Vagina (tissue), 2 donors: ENCODE measurements around the gene SMARCA2. TPM values are rescaled to one million over a fixed set of nuclear protein-coding genes. Genes with fewer than 3 reads are reported as not detected.

Source experiments
- DNase-seq, 2 donors: peaks; one replicate each; pipeline ENCODE4 v3.0.0-alpha.2; 2017; ENCODE audit errors: extremely low spot score in 2 of 2
- H3K27ac ChIP-seq: fragments of 200-600 bp; sonication (generic); one replicate; pipeline ENCODE4 v1.5.1; 2019
- H3K27me3 ChIP-seq: fragments of 200-600 bp; sonication (generic); one replicate; pipeline ENCODE4 v1.5.1; 2019
- H3K36me3 ChIP-seq, 2 donors: fragments of 200-600 bp; sonication (generic); one replicate each; pipeline ENCODE4 v1.5.1; 2017 to 2019
- H3K4me1 ChIP-seq: fragments of 200-600 bp; sonication (generic); one replicate; pipeline ENCODE4 v1.5.1; 2019
- H3K4me3 ChIP-seq, 2 donors: fragments of 200-600 bp; sonication (generic); 1 replicate in 1 of 2; 2 replicates in 1 of 2; pipeline ENCODE4 v1.5.1; 2016 to 2019
- H3K9me3 ChIP-seq: fragments of 200-600 bp; sonication (generic); one replicate; pipeline ENCODE4 v1.5.1; 2019
- POLR2A ChIP-seq, 2 donors: fragments of 450-650 bp; IDR thresholded peaks; one replicate each; pipeline ENCODE4 v1.6.1; 2017; ENCODE audit warnings: antibody characterized with exemption in 2 of 2, mild to moderate bottlenecking in 2 of 2, moderate library complexity in 2 of 2
- POLR2AphosphoS5 ChIP-seq, 2 donors: sonication (generic); formaldehyde crosslinking; IDR thresholded peaks; one replicate each; pipeline ENCODE4 v1.9.0; 2017; ENCODE audit warnings: antibody characterized with exemption in 2 of 2, mild to moderate bottlenecking in 2 of 2, low read depth in 1 of 2; ENCODE audit not compliant: insufficient read depth in 1 of 2
- intact Hi-C: fragments of 100-400 bp; cut with DNase I; formaldehyde crosslinking; loops from one replicate; pipeline ENCODE4 v1.15.1; 2023
- total RNA-seq: library from RNA; depleted of rRNA; stranded (reverse); fragments of >200 nt; gene quantifications from one replicate; pipeline ENCODE4 v1.2.3, GENCODE V29; 2016
- TF ChIP-seq, protein P1 (sequence below), 3 experiments: fragments of 450-650 bp in 2 of 3; fragments of 200-600 bp in 1 of 3; sonication (generic) in 1 of 3; IDR thresholded peaks; one replicate each; pipeline ENCODE4 v1.5.1; 2017 to 2019; ENCODE audit warnings: antibody characterized with exemption in 3 of 3, mild to moderate bottlenecking in 2 of 3, moderate library complexity in 2 of 3

SMARCA2 gene
- total RNA-seq, 1 donor from 2014 or later: 98.0 TPM

DNA sequence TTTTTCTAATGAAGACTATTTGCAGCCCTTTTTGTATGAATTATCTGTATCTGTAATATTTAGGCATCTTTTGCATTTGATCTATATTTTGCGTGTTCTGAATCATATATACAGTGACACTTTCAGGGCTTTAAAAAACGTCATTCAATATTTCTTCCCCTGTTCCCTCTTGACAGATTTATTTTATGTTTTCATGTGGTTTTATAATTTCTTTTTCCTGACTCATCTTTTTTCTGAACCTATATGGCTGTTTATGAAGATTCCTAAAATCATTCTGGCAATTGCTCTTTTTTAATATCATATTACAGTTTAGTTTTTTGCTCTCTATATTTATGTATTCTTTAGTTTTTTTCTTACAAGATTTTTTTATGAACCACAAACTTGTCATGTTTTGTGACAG, 67.6 kb downstream of the SMARCA2 start:
- H3K27ac ChIP-seq: no peak overlapping the region
- no peak for DNase-seq
- H3K36me3 ChIP-seq: peaks cover 0 to 70% of the 10 kb centered on the region in 2 donors
- no peaks in the 10 kb centered on the region for H3K27me3 ChIP-seq
- intact Hi-C loops: no loop called here
- no peaks in the 10 kb centered on the region for H3K4me1 ChIP-seq
- H3K4me3 ChIP-seq: no peak overlapping the region
- no peaks in the 10 kb centered on the region for H3K9me3 ChIP-seq
- TF ChIP-seq POLR2AphosphoS5 (IDR thresholded peaks at IDR 0.05; ENCODE audit: insufficient read depth in 1 of 2, low read depth in 1 of 2): no peak
- TF ChIP-seq, protein P1, sequence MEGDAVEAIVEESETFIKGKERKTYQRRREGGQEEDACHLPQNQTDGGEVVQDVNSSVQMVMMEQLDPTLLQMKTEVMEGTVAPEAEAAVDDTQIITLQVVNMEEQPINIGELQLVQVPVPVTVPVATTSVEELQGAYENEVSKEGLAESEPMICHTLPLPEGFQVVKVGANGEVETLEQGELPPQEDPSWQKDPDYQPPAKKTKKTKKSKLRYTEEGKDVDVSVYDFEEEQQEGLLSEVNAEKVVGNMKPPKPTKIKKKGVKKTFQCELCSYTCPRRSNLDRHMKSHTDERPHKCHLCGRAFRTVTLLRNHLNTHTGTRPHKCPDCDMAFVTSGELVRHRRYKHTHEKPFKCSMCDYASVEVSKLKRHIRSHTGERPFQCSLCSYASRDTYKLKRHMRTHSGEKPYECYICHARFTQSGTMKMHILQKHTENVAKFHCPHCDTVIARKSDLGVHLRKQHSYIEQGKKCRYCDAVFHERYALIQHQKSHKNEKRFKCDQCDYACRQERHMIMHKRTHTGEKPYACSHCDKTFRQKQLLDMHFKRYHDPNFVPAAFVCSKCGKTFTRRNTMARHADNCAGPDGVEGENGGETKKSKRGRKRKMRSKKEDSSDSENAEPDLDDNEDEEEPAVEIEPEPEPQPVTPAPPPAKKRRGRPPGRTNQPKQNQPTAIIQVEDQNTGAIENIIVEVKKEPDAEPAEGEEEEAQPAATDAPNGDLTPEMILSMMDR (IDR thresholded peaks at IDR 0.05): no peak
- TF ChIP-seq POLR2A (IDR thresholded peaks at IDR 0.05): no peak

DNA sequence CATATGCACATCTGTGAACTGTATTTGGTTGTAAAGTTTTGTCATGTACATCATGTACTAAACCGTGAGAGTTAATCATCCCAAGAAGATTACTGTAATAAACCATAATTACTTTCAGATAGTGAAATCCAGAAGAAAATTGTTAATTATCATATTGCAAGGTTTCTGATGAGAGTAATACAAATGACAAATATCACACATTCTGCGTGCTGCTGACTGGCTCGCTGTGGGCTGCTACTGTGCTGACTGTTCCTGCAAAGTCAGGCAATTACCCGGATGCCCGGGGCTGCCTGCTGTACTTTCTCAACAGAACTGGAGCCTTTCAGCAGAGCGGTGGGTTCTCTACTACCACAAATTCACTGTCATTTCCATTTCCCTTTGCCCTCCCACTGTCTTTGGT, 68.3 kb downstream of the SMARCA2 start:
- no peak for TF ChIP-seq POLR2AphosphoS5 (IDR thresholded peaks at IDR 0.05; ENCODE audit: insufficient read depth in 1 of 2, low read depth in 1 of 2)
- no peak for TF ChIP-seq POLR2A (IDR thresholded peaks at IDR 0.05)
- TF ChIP-seq, protein P1 (IDR thresholded peaks at IDR 0.05): no peak
- H3K36me3 ChIP-seq: peaks cover 0 to 65% of the 10 kb centered on the region in 2 donors
- no peaks in the 10 kb centered on the region for H3K9me3 ChIP-seq
- no peak overlapping the region for H3K4me3 ChIP-seq
- no peaks in the 10 kb centered on the region for H3K27me3 ChIP-seq
- intact Hi-C loops: no loop called here
- no peak for DNase-seq
- no peak overlapping the region for H3K27ac ChIP-seq
- H3K4me1 ChIP-seq: no peaks in the 10 kb centered on the region

DNA sequence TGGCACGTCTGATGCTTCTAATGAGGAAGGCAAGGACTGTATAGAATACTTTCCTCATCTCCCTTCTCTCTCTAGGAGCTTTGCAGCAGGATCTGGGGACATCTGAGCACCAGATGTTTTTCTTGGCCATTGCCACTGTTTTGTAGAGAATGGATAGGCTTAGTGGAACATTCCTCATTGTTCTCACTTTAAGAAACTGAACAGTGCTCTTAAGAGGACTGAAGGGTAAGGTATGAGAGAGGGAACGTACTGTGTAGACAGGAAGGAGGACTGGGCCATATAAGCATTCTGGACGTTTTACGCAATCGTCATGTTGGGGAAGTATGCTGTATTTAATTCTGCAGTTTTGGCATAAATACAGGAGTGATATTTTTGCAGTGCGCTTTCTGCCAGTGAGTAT, 70.6 kb downstream of the SMARCA2 start:
- no peak for DNase-seq
- no peaks in the 10 kb centered on the region for H3K9me3 ChIP-seq
- H3K27ac ChIP-seq: no peak overlapping the region
- TF ChIP-seq POLR2A (IDR thresholded peaks at IDR 0.05): no peak
- TF ChIP-seq, protein P1 (IDR thresholded peaks at IDR 0.05): no peak
- no peak for TF ChIP-seq POLR2AphosphoS5 (IDR thresholded peaks at IDR 0.05; ENCODE audit: insufficient read depth in 1 of 2, low read depth in 1 of 2)
- H3K36me3 ChIP-seq: peaks cover 0 to 66% of the 10 kb centered on the region in 2 donors
- no peaks in the 10 kb centered on the region for H3K4me1 ChIP-seq
- H3K4me3 ChIP-seq: no peak overlapping the region
- intact Hi-C loops: no loop called here
- no peaks in the 10 kb centered on the region for H3K27me3 ChIP-seq

DNA sequence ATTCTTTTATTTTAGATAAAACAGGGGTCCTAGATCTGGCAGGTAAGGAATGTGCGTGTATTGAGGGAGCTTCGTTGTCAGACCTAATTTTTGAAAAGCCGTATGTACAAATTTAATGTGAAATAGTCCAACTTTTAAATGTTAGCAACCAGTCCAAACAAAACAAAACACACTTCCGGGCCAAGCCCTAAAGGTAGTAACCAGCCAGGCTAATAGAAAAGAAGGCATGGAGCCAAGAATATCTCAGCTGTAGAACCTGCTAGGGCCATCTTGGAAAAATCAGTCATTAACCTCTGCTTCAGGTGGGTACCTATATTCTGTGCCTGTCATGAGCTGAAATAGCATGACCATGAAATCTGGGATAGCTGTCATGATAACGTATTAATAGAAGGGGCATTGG, 71.0 kb downstream of the SMARCA2 start:
- intact Hi-C loops: no loop called here
- no peak for DNase-seq
- peaks cover 0 to 70% of the 10 kb centered on the region in 2 donors for H3K36me3 ChIP-seq

DNA sequence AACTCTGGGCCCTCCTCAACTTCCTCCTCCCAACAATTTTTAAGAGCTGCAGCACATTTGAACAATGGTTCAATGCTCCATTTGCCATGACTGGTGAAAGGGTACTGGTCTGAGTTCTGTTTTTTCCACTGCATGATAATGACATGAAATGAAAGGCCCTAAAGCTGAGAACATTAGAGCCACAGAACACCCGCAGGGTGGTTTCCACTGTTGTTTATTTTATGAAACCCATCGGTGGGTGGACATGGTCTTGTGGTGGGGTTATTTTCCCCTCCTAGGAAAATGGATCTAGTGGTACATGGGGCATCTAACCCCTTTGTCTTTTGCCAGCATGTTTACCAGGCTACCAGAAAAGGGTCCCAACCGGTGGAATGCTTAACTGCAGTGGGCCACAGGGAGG, 71.8 kb downstream of the SMARCA2 start:
- intact Hi-C loops: no loop called here
- Histone ChIP-seq H3K4me1 (no peaks in the 10 kb centered on the region), H3K27ac (no peak overlapping the region), H3K27me3 (no peaks in the 10 kb centered on the region), H3K9me3 (no peaks in the 10 kb centered on the region), H3K4me3 (no peak overlapping the region), H3K36me3 (peaks cover 0 to 72% of the 10 kb centered on the region in 2 donors)
- no peak for DNase-seq
- no peak for TF ChIP-seq POLR2A (IDR thresholded peaks at IDR 0.05)
- TF ChIP-seq, protein P1 (IDR thresholded peaks at IDR 0.05): no peak
- TF ChIP-seq POLR2AphosphoS5 (IDR thresholded peaks at IDR 0.05; ENCODE audit: insufficient read depth in 1 of 2, low read depth in 1 of 2): no peak

More for the DNA sequence above, 71.0 kb downstream of the SMARCA2 start:
- Histone ChIP-seq H3K4me3 (no peak overlapping the region), H3K9me3 (no peaks in the 10 kb centered on the region), H3K4me1 (no peaks in the 10 kb centered on the region), H3K27ac (no peak overlapping the region), H3K27me3 (no peaks in the 10 kb centered on the region)
- TF ChIP-seq POLR2A (IDR thresholded peaks at IDR 0.05): no peak
- TF ChIP-seq, protein P1 (IDR thresholded peaks at IDR 0.05): no peak
- no peak for TF ChIP-seq POLR2AphosphoS5 (IDR thresholded peaks at IDR 0.05; ENCODE audit: insufficient read depth in 1 of 2, low read depth in 1 of 2)
